ENCODE results near the gene DHX38. TPM values are rescaled to one million over a fixed set of nuclear protein-coding genes. Genes with fewer than 3 reads are reported as not detected.

The DHX38 gene
- total RNA-seq, 2 experiments from 2014 or later, result 80.5 to 85.1 TPM

GRCh38 chr16:72159801-72160200 lies 66.2 kb downstream of the DHX38 start:
- Mint-ChIP-seq H3K27me3 (no peaks in the 10 kb centered on the region), H3K27ac (no peak overlapping the region), H3K4me1 (no peaks in the 10 kb centered on the region), H3K9me3 (no peaks in the 10 kb centered on the region), H3K4me3 (no peak overlapping the region), H3K36me3 (no peaks in the 10 kb centered on the region)
- no peak for DNase-seq

- Mint-ChIP-seq H3K9me3 (no peaks in the 10 kb centered on the region), H3K4me3 (no peak overlapping the region), H3K27ac (no peak overlapping the region), H3K36me3 (no peaks in the 10 kb centered on the region), H3K4me1 (no peaks in the 10 kb centered on the region), H3K27me3 (no peaks in the 10 kb centered on the region)
- DNase-seq, result no peak
These were observed 68.6 kb downstream of the DHX38 start for GRCh38 chr16:72162105-72162692.

Other genes starting within 250 kb of the DHX38 start
- 10 to 100 TPM; 13.4 to 15.3 TPM for gene ATXN1L, start 247.9 kb upstream of the DHX38 start, total RNA-seq
- gene ZNF821, start 209.7 kb upstream of the DHX38 start, total RNA-seq, result 1 to 10 TPM; 4.0 to 6.1 TPM
- gene IST1, start 198.3 kb upstream of the DHX38 start, total RNA-seq, result 100 to 1,000 TPM; 158 to 163 TPM
- gene PKD1L3, start 93.4 kb upstream of the DHX38 start, total RNA-seq, result under 1 TPM; 0.12 to 0.19 TPM
- gene DHODH, start 85.1 kb upstream of the DHX38 start, total RNA-seq, result 10 to 100 TPM; 25.4 to 25.8 TPM
- gene HP, start 39.3 kb upstream of the DHX38 start, total RNA-seq, result not detected
- gene HPR, start 30.6 kb upstream of the DHX38 start, total RNA-seq, result not detected
- 10 to 100 TPM; 26.7 to 31.1 TPM for gene TXNL4B, start 227 bp upstream of the DHX38 start, total RNA-seq
- 1 to 10 TPM; 1.1 to 1.5 TPM for gene PMFBP1, start 78.3 kb downstream of the DHX38 start, total RNA-seq

Data from activated naive CD8-positive, alpha-beta T cell treated with anti-CD3 and anti-CD28 coated beads for 36 hours (primary cell).